Prostate gland (tissue), 2 donors: Measurements from ENCODE around the gene ZNF322.

Experiments
- CTCF ChIP-seq, 4 experiments: fragments of 200-600 bp in 2 of 4; fragments of 450-650 bp in 2 of 4; sonication (generic) in 2 of 4; IDR thresholded peaks; 1 replicate in 3 of 4; 2 replicates in 1 of 4; pipeline ENCODE4 v1.5.1; 2016 to 2019; ENCODE audit warnings: antibody characterized with exemption in 4 of 4, mild to moderate bottlenecking in 2 of 4, moderate library complexity in 2 of 4
- POLR2A ChIP-seq: fragments of 450-650 bp; IDR thresholded peaks from one replicate; pipeline ENCODE4 v1.6.1; 2016; ENCODE audit warnings: antibody characterized with exemption, mild to moderate bottlenecking
- POLR2AphosphoS5 ChIP-seq: sonication (generic); formaldehyde crosslinking; IDR thresholded peaks from one replicate; pipeline ENCODE4 v1.6.1; 2017; ENCODE audit warnings: antibody characterized with exemption

DNA sequence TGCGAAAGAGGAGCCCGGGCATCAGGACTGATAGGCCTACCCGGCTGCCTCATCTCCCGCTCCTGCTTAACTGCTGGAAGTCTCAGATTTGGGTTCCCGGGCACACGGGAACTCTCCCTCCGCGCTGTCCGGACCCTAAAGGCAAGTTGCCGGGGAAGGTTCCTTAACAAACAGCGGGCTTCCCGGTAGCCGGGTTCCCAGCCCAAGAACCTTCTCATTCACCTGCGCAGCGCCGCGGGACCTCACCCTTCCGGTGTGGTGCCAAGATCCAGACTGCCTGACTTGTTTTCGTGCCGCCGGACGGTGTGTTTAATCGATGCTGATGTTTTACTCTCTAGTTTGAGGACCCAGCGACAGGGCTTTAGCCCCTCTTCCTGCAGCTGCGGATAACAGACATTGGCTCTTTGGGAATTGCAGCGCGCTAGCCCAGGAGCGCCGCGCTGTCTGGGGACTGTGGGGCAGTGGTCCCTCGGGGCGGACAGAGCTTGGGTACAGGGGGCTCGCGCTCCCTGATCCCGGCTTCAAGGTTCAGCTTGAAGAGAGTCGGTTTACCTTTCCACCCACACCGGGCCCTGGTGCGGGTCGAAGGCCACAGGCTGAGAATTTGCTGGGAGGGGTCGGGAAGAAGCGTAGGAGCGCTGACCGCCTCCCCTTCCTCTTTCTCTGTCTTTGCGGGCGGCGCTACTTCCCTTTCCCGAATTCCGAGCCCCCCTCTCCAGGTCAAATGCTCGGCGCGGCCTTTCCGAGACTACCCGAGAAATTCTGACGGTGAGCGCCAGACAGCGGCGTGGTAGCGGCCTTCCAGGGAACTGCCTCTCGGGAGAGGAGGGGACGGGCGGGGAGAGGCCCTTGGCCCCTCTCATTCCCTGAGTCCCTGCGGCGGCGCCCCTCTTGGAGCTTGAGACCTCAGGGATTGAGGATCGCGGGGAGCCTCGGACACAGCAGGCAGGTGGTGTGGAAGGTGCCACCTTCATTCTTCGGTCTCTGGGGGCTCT, 45.6 kb downstream of the ZNF322 start:
- TF ChIP-seq POLR2A (no peak), CTCF (IDR thresholded peaks at IDR 0.05) (no peak), POLR2AphosphoS5 (no peak)
